GM18508 (cell line): Measurements from ENCODE around the gene PTPRR.
"Not testable (repeated sequence)": the region's sequence is repeated elsewhere in the genome, so short reads cannot be mapped to it uniquely, and the experiment has no call there.

Experiments used
- ATAC-seq: cut with Tn5 transposase; IDR thresholded peaks from one replicate; pipeline ENCODE4 v1.9.1; 2021; ENCODE audit warnings: moderate number of reproducible peaks; ENCODE audit not compliant: insufficient read depth, unreplicated experiment

The PTPRR gene

DNA sequence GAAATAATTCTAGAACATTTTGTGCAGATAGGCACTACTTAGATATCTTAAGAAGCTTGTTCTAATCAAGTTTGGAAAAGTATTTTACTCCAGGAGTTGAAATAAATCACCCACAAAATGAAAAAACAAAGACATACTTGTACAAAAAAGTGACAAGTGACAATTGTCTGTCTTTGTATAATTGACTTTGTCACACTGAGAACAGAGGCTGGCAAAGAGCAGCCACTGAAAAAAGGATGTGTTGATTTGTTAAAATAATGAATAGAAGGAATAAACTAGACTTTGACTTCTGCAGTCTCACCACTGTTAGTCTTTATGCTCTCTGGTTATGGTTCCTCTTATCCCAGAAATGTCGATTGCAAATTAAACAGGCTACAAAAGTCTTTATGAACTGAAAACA, 77.6 kb downstream of the PTPRR start:
- ATAC-seq = no peak

DNA sequence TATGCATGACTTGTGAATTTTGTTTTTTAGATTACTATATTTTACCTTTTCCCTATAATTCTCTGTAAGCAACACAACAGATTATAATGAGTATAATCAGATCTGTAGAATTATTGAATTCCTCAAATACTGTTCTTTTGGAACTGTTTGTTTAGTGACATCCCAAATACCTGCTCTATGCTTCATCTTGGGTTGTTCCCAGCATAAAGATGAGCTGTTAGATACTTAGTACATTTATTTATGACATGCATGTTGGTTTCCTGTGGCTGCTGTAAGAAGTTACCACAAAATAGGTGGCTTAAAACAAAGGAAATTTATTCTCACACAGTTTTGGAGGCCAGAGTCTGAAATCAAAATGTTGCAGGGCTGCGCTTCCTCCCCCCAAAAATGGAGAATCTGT, 78.4 kb downstream of the PTPRR start:
- no peak for ATAC-seq

DNA sequence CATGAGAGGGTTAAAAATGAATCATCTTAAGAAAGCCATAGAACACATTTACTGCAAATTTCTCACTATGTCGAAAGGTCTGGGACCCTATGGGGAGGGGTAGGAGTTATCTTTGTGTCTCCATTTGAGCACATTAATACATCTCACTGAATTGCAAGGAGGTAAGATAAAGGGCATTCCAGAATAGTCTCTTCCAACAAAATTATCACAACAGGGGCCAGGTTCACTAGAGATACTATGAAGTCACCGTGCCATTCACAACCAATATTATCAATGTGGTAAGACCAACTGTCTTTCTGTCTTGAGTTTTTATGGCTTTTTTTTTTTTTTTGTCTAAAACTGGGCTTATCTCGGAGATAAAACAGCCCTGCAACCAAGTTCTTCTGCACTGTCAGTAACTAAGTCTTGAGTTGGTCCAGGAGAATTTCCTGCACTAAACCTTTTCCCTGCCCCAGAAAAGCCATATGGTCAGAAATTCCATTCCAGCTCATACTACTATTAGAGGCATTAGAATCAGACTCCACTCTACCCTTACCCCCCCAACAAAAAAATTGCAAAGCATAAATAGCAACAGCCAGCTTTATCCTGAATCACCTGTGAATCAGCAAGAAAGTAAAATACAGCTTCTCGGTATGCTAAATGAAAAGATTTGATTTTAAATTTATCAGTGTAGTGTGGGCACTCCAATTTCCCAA, 79.7 kb downstream of the PTPRR start:
- no peak for ATAC-seq

DNA sequence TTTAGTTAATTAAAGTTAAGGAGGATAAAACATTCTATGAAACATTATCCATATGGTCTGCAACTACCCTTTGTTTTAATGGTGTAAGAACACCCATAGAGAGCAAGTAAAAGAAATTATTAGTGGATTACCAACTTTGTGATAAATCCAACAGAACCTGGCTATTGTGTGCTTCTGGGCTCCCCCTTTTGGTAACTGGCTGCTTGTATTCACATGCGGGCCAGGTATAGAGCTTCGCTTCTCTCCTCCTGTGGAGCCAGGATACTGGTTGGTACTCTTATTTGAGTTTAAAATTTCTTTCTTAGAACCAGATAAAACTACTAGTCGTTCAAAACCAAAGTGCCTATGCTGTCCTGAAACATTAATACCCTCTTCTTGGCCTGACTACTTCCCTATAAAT, 81.0 kb downstream of the PTPRR start:
- ATAC-seq = no peak

DNA sequence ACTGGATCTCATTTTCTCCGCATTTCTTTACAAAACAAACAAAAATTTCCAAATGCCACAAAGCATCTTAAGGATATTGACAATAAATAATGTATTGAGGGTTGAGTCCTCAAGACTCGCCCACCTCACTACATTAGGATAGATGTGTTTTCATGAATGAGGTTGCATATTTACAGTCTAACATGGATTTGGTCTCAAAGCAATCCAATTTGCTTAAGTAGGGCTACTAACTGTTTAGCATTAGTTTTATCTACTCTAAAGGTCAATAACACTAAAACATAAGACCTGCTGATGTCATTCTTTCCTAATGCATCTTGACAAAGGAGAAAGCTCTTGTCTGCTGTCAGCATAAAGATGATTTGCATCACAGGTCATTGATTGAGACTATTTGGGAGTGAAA, 82.4 kb downstream of the PTPRR start:
- no peak for ATAC-seq

DNA sequence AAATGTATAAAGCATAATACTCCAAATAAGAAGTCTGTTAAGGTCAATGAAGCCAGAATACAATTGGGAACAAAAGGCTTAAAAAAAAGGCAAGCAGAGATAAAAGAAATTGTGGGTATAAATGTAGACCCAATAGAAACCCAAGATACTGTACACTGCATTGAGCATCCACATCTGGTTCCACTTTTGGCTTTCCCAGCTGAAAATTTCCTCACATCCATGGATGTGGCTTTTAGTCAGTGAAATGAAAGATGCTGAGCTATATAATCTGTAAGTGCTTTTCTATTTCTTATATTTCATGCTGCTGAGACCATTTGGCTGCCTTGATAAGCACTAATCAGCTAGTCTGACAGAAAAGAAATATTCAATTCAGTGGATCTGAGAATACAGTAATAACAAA, 83.5 kb downstream of the PTPRR start:
- ATAC-seq = no peak

DNA sequence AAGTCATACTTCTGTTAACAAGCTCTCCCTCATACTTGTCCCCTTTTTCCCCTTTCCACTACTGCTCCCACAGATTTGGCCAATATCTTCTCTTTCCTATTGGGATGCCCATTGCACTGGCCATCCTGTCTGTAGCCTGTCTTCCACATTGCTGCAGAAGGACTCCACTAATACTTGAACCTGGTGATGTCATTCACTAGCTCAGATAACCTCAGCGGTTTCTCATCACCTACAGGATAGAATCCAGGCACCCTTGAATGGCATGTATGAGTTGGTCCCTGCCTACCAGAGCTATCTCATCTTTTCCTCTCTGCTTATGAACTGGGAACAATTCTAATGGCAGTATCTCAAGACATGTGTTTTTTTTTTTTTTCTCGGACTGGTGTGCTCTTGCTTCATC, 84.6 kb downstream of the PTPRR start:
- ATAC-seq = no peak

DNA sequence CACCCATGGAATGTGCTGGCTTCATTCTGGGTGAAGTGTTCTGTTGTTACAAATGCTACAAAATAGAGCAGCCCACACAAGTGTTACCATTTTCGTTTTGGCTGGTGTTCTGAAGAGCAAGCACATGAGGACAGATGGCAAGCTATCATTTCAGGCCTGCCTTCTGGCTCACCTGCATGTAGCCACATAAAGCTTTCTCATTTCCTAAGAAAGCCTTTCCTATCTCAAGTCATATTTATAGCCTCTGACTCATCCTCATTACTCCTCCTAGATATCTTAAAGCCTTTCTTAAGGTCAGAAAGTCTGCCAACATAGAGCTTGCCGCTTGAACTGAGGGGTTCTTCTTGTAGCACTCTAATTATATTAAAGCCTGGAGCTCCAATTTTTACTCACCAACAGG, 89.0 kb downstream of the PTPRR start:
- no peak for ATAC-seq

DNA sequence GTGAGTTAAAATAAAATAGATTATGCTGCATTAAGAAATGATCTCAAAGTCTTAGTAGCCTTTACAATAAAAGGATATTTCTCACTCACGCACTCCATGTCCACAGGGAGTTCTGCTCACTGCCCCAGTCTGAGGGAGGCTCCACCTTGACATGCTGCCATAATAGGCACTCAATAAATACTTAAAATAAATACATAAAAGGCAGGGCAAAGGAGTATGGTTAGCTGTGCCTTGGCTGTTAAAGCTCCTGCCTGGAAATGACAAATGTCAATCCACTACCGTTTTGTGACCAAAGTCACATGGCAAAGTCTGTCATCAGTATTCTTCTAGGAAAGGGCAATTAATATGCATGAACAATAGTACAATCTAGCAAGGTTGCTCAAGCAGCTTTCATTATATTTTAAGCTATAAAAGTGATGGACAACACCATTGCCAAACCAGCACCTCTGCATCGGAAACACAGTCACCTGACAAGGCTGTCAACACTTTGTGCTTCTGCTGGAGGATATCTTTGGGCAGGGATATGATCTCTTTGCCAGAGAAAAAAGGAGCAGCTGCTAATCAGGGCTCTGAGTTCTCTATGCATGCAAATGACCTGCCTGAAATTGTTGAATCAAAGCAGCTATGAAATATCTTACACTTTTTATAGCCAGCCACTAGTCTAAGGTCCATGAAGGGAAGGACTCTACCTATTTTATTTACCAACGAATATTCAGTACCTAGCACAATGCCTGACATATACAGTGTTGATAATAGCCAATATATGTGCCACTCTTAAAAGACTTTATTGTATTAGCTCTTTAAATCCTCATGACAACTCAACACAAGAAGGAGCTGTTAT, 90.1 kb downstream of the PTPRR start:
- no peak for ATAC-seq

DNA sequence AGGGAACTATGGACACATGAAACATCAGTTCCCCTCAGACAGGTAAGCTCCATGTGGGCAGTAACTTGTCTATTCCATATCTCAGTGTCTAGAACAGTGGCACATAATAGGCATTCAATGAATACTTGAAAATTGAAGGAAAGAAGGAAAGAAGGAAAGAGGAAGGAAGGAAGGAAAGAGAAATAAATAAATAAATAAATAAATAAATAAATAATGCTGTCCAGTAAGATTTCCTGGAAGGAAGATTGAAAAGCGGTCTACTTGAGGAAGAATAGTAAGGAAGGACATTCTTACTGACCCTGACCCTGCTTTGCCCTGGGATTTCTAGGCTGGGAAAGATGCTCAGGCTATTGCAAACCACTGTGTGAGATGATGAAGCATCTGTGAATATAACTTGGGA, 91.5 kb downstream of the PTPRR start:
- ATAC-seq = no peak

DNA sequence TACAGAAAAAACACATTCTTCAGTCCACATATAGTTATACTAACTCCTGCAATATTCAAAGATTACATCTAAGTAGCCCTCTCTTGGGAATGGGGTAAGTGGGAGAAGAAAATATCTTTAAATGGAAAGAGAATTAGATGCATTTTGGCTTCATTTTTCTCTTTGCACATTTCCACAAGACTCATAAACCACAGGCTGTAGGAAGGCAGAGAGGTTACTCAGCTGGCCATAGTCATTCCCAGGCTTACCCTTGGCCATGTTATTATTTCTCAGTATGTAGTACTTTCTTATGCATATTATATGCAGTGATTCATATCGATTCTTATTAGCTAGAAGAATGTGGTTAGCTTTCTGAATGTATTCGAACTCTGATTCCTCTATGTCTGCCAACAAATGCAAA, 92.2 kb downstream of the PTPRR start:
- no peak for ATAC-seq

DNA sequence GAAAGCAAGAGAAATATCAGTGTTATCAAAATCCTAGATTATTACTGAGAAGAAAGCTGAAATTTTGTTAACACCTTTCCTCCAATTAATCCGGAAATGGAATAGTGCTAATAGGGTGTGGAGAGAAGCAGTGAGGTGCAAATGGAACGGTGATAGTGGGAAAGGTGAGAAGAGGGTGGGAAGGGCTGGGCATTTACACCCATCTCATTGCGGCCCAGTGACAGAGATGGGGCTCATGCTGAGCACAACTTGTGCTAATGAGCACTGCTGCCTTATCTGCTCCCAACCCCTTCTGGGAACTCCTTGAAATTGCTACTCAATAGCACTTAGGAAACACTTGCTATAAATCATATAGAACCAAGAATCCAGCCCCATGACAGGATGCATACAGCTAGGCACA, 94.4 kb downstream of the PTPRR start:
- no peak for ATAC-seq

DNA sequence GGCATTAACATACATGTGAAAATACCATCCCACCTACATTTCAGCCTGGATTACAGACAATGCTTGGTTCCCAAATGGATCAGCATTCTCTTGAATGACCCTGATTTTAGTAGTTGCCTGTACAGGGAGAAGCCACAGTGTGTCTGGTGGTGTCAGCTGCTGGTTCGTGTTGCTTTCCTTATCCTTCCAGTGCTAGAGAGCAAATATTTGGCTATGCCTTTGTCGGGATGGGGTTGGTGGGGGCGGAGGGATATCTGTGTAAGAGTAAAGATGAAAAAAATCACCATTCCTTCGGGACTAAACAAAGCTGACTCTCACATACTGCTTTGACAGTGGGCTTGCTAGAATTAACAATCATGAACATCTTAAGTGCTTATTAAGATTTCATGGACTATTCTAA, 96.0 kb downstream of the PTPRR start:
- no peak for ATAC-seq

DNA sequence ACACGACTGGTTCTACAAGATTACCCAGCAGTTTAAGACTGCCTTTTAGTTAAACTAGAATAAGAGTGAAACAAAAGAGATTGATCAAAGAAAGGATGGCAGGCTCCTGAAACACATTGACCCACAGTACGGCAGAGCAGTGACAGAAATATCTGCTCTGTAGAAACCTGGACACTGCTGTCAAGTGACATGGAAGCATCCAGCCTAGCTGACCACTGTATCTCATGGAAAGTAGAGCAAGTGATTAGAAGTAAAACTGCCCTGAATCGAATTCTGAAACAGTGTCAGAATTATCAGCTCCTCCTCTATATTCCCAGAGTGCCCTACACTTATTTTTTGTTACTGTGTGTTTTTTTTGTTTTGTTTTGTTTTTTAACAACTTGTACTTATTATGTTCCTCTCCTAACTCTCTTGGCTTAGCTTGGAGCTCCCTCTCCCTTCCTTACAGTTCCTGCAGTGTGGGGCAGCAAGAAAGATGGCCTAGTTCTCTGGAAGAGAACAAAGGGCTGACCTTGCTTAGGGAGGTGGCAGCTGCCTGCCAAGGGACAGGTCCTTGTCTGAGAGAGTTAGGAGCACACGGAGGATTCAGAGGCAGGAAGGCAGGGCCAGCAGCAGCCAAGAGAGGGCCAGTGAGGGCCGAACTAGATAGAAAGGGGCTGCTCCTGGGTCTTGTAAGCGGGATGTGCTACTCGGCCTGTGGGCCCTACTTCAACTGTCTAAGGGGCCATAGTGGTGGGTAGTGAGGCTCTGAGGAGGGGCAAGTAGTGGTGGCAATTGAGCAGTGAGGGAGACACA, 97.2 kb downstream of the PTPRR start:
- no peak for ATAC-seq

DNA sequence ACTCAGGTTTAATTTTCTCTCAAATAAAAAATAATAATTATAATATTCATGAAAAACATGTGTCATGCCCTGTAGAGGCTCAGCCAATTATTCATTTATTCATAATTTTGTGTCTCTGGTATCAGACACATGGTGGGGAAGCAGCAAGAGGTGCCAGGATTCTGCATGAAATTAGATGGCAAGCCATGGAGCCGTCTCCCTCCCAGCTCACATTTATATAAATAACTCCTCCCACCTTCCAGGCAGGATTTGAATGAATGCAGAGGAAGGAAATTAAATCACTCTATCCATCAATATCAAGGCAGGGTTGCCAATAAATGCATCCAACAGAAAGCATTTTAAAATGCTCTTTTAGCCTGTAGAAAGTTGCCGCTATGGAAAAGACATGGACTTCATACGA, 98.1 kb downstream of the PTPRR start:
- ATAC-seq = no peak

DNA sequence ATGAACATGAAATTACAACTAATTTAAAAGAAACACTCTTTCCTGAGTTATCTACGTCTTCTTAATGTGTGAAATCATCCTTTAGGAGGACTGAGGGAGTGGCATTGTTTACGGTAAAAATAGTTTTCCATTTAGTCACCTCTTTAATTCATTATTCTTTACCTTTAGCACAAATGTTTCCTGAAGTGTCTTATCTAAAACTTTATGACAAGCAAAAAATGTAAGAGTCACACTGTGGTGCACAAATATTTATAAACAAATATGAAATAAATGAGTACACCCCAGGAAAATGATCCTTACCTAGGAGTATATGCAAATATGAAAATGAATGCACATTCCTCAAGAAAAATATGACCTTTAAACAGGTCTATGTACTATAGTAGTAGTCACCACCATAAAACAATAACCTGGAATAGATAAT, 104.6 kb downstream of the PTPRR start:
- ATAC-seq = no peak

DNA sequence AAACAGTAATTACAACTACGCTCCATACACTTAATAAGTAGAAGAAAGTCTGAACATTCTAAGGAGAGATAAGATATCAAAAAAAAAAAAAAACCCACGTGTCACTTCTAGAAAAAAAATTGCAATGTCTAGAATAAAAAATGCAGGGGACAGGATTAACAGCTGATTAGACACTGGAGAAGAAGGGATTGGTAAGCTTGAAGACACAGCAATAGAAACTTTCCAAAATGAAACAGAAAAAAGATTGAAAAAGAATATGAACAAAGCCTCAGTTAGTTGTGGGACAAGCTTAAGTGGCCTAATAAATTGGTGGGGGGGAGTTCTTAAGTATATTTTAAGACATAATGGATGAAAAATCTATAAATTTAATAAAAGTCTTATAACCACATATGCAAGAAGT, 105.5 kb downstream of the PTPRR start:
- no peak for ATAC-seq

DNA sequence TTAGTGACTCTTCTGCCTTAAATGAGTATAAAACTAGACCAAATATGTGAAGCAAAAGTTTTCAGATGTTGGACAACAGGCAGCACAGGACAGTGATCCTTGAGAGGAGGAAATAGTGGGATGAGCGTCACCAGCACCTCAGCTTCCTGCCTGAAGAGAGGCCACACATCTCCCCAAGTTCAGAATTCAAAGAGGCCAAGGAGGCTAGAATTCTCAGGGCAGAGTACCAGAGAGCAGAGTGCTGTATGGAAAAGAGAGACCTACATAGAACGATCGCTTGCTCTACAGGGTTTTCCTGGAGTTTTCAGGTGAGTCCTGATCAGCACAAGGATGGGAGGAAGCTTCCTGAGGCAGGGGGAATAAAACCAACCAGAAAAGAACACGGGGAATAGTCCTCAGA, 107.0 kb downstream of the PTPRR start:
- ATAC-seq = no peak

DNA sequence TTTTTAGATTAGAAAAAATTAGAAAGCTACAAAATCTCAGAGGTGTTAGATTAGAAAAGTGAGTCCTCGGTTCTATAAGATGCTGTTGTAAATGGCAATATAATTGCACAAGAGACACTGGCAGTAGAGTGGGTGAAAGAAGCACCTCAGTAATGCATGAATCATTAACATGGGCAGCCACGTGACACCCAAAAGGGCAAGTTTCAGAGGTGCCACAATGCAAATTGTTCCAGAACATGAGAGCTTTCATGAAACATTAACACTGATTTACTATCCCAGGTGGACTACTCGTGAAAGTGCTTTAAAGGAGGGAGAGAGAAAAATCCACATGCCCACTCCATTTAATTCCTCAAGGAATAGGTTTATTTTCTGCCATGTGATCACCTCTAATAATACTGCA, 108.4 kb downstream of the PTPRR start:
- no peak for ATAC-seq

DNA sequence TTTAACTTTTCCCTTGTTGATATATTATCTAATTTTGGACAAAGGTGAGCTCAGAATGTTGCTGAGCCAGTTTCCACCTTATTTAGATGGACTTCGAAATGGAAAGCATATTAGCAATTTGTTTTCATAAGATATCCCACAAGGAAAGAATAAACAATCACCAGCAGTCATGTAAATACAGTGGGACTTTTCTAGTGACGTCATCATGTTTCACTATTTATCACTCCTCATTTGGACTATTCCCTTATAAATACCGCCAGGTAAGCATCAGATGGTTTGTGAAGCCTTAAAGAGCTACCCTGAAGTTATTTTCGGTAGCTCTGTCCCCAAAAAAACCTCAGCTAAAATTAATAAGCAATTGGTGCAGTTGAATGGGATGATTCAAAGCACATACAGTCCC, 110.7 kb downstream of the PTPRR start:
- no peak for ATAC-seq

DNA sequence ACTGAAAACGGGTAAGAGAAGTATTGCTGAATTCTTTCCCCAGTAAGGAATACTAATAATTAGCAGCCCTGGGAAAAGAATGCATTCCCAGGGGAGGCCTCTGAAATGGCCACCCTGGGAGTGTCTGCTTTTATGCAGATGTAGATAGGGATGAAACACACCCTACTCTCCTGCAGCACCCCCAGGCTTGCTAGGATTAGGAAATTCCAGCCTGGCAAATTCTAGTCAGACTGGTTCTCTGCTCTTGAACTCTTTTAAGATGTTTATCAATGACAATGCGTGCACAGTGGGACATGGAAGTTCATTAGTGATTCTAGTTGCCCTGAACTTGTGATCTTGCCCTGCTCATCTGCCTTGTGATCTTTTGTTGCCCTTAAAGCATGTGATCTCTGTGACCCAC, 112.5 kb downstream of the PTPRR start:
- not testable (repeated sequence) for ATAC-seq
